AG09309 (cell line): ENCODE results near the gene MAP3K20.

ENCODE experiments used
- DNase-seq: peaks from one replicate; pipeline ENCODE4 v3.0.0-alpha.2; 2010; ENCODE audit warnings: low read depth
- H3K4me3 ChIP-seq: 2 replicates; pipeline ENCODE4 v1.5.1; 2011; ENCODE audit warnings: mild to moderate bottlenecking, low read depth, low read length, moderate library complexity; ENCODE audit not compliant: control insufficient read depth
- CTCF ChIP-seq: IDR thresholded peaks from 2 replicates; pipeline ENCODE4 v1.5.1; 2011; ENCODE audit warnings: mild to moderate bottlenecking, low read depth, low read length, inconsistent platforms; ENCODE audit not compliant: insufficient read depth, control insufficient read depth; ENCODE audit errors: missing control alignments

Gene MAP3K20

GRCh38 chr2:173058673-173059072 lies 17.0 kb upstream of the MAP3K20 start:
- no peak overlapping the region for H3K4me3 ChIP-seq
- no peak for DNase-seq
- no peak for TF ChIP-seq CTCF

- no peak overlapping the region for H3K4me3 ChIP-seq
- DNase-seq: no peak
- TF ChIP-seq CTCF: no peak
Measured at GRCh38 chr2:173059292-173059691, 16.4 kb upstream of the MAP3K20 start.

GRCh38 chr2:173059971-173060461 lies 15.6 kb upstream of the MAP3K20 start:
- TF ChIP-seq CTCF: no peak
- no peak overlapping the region for H3K4me3 ChIP-seq
- DNase-seq: no peak

- no peak overlapping the region for H3K4me3 ChIP-seq
- TF ChIP-seq CTCF: no peak
- DNase-seq: no peak
Measured at GRCh38 chr2:173062801-173063200, 12.8 kb upstream of the MAP3K20 start.

GRCh38 chr2:173064151-173064805 lies 11.4 kb upstream of the MAP3K20 start:
- no peak for TF ChIP-seq CTCF
- DNase-seq: peak; percentile 72
- no peak overlapping the region for H3K4me3 ChIP-seq

- no peak overlapping the region for H3K4me3 ChIP-seq
- no peak for DNase-seq
- no peak for TF ChIP-seq CTCF
Measured at GRCh38 chr2:173066887-173067676, 8.6 kb upstream of the MAP3K20 start.
